HG03139 (cell line): ENCODE results near the gene ZNF18.

Experiments
- ATAC-seq: cut with Tn5 transposase; IDR thresholded peaks from one replicate; pipeline ENCODE4 v1.9.1; 2021; ENCODE audit not compliant: unreplicated experiment

Gene ZNF18

DNA sequence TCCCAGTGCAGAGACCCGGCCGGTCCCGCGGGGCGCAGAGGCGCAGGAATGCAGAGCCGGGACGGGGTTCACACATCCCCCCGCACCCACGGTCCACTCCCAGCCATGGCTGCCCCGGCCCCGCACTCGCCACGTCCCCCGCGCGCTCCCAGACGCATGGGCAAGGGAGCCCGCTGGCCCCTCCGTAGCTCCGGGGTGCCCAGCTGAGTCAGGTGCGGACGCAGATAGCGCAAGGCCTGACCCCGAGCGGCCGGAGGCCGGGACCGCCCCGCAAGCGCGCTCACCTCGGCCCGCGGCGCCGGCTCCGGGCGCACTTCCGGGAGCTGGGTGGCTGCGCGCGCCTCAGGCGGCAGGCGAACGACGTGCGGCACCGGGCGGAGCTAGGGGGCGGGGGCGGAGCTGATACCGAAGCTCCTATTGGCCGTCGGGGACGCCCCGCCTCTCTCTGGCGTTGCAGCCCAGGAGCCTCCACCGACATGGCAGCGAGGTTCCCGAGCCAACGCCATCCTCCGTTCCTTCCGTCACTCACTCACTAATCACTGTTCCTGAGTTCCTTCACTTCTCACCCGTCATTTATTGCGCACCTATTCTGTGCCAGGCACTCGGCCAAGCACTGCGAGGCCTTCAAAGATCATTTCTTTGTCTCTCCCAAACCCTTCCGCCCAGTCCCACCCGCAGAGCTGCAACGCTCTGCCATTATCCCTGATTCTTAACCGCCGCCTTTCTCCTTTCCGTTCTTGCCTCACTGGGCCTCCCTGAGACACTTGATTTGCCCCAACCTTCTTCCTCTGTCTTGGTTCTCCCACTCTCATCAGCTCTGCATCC, at the start of gene ZNF18:
ZNF18 (minus strand) TSS at position 329 of the 825 bp plus-strand sequence. CDS start 4,646 bp downstream, outside the sequence.
- ATAC-seq = peak; percentile 98

GRCh38 chr17:12046786-12047185, 49.5 kb upstream of the ZNF18 start:
- no peak for ATAC-seq

GRCh38 chr17:12043702-12044101, 46.4 kb upstream of the ZNF18 start:
- ATAC-seq = no peak

- ATAC-seq = no peak
These were observed 44.0 kb upstream of the ZNF18 start for GRCh38 chr17:12041312-12041711.

DNA sequence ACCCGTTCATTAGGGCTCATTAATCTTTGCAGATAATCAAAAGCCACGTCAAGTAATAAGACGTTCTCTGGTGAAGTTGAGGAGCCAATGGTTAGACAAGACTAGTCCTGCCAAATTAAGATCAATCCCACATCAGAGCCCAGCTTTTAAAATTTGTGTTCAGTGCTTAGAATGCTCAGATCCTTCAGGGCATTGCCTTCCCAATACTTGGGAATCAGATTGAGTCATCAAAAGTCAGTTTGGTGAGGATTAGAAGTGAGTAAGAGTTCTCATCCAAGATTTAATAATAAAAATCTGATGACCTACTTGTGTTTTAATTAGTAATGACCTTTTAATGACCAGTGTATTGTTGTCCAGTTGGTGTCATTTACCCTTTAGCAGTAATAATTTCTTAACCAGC, 43.2 kb upstream of the ZNF18 start:
- ATAC-seq = no peak

DNA sequence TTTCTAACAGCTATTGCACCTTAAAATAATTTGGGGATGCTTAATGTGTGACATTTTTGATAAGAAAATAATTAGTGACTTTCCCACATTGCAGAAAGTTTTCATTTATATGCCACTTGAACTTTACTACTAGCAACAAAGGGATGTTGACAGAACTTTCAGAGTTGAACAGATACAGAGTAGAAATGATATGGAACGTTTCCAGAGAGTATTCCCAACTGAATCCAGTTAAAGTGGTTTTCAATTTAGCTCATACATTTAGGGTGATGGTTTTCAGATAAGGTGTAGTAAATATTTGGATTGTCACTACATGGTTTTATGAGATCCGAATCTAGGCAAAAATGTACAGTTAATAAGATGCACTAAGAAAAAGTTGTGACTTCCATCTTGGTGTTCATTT, 40.7 kb upstream of the ZNF18 start:
- no peak for ATAC-seq

GRCh38 chr17:12035673-12036072, 38.4 kb upstream of the ZNF18 start:
- no peak for ATAC-seq

DNA sequence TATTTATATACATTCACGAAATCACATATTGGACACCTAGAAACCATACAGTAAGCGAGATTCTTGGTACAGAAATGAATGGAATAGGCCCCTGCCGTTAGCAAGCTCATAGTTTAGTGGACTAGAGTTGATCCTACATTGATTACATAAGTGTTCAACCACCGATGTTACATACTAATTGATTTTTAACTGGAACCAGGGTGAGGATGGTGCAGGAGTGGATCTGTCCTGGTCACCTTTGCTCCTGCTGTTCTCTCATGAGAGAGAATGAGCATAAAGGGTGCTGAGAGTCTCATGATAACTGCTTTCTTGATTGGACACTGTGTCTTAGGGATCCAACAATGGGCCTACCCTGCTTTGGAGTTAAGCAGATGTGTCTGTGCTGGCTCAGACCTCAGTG, 37.3 kb upstream of the ZNF18 start:
- ATAC-seq = no peak

DNA sequence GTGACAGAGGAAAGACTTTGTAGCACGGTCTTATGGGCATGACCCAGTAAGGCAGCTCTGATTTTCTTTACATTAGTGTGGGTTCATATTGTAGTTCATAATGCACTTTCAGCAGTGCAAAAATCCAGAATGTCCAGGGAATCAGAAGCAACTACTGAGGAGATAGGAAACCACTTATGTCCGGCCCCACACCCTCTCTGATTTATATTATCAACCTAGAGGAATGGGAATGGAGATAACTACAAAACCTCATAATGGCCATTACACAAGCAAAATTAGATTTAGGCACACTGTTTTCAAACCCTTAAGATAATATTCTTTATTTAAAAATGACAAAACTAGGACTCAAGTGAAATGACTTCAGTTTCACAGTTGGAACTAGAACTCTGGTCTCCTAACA, 31.3 kb upstream of the ZNF18 start:
- ATAC-seq = no peak

GRCh38 chr17:12027658-12028057, 30.4 kb upstream of the ZNF18 start:
- ATAC-seq = no peak

DNA sequence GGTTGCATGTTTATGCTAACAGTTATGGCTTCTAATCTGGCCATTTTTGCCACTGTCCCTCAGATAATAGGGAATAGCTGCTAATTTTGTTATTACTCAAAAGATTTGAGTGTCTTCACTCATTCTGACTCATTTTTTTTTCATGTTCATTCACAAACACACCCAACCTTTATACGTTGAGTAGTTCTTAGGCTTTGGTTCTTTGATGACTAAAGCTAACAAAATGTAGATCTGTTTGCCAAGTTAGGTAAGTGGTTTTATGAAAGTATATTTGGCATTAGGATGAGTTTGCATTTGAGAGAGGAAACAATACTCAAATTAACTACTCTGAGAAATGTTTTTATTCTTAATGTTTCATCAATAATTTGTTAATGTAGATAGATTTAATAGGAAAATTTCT, 27.1 kb upstream of the ZNF18 start:
- no peak for ATAC-seq

- ATAC-seq = no peak
These were observed 25.0 kb upstream of the ZNF18 start for GRCh38 chr17:12022310-12022709.

- no peak for ATAC-seq
These were observed 24.4 kb upstream of the ZNF18 start for GRCh38 chr17:12021623-12022140.

GRCh38 chr17:12020642-12021622, 23.7 kb upstream of the ZNF18 start, which contains the start of gene MAP2K4:
TSS of gene MAP2K4 (plus strand) at chr17:12020877. CDS start at chr17:12020887, 10 bp downstream.
- peak; percentile 96 for ATAC-seq

GRCh38 chr17:12007466-12007865, 10.2 kb upstream of the ZNF18 start:
- ATAC-seq = no peak

- ATAC-seq = no peak
These were observed 2.4 kb upstream of the ZNF18 start for GRCh38 chr17:11999696-12000095.

DNA sequence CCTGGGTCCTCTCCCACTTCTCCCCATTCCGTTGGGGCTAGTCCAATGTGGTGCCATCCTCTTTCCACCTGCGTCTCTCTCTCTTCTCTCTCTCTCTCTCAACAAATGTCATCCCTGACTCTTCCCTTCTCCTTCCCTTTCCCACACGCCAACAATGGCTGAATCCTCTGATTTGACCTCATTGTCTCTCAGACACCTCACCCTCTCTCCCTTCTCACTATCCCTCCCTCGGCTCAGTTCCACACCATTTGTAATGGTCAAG, 628 bp upstream of the ZNF18 start:
- ATAC-seq = no peak

- ATAC-seq = peak; percentile 34
These were observed 541 bp downstream of the ZNF18 start for GRCh38 chr17:11996722-11997146.

GRCh38 chr17:11991461-11991860, 5.8 kb downstream of the ZNF18 start:
- ATAC-seq = no peak

DNA sequence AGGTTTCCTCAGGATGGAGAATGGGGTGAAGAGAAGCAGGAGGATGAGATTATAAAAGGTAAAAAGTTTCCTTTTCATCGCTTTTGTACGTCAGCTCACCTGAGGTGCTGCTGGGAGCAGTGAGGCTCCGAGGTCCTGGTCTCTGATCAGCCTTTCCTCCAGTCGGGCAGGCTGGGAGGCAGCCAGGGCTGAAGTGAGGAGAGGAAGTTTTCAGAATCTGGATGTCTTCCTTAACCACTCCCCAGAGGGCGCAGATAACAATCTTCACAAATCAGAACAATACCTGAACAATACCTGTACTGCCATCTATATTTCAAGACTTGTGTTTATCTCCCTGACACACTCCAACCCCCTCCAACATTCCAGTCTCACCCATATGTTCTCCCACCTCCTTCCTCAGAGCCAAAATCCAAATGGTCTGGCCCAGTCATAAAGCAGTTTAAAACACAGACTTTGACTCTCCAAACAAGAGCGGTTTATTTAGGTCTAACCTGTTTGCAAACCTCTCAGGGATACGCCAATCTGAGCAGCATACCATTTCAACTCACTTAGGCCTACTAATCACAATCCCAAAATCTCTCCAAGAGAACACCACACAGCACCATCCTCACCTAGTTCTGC, 6.8 kb downstream of the ZNF18 start:
- ATAC-seq = no peak

DNA sequence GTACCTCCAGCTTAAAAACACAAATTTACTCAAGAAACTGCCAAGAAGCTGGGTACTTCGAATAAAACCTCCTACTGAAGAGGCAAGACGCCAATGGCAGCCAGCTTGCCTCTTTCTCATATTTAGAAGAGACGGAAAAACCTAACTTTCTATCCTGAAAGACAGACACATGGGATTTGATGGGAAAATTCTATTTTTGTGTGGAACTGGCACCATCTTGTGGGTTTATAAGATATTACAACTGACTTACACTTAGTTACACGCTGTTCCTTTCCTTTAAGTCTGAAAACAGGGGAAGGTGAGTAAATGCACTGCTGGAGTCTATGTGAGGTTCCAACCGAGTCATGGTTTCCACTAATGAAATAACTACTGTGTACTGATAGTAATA, 10.3 kb downstream of the ZNF18 start:
- no peak for ATAC-seq
